NCI-H460 (cell line): ENCODE data around the gene INPP4A. TPM values are rescaled to one million over a fixed set of nuclear protein-coding genes. Genes with fewer than 3 reads are reported as not detected.

Experiments
- DNase-seq: peaks from one replicate; pipeline ENCODE4 v3.0.0-alpha.2; 2016; ENCODE audit warnings: low read depth; ENCODE audit errors: extremely low read depth
- total RNA-seq: library from RNA; depleted of rRNA; stranded (reverse); fragments of >200 nt; shearing (Covaris generic); gene quantifications from 2 replicates; pipeline ENCODE4 v1.2.3, GENCODE V29; 2014

The INPP4A gene
- total RNA-seq, 1 experiment from 2014 or later: 16.7 TPM

GRCh38 chr2:98556344-98557033, 111.8 kb downstream of the INPP4A start:
- no peak for DNase-seq

GRCh38 chr2:98558852-98559530, 114.3 kb downstream of the INPP4A start:
- no peak for DNase-seq

GRCh38 chr2:98559581-98559980, 114.9 kb downstream of the INPP4A start:
- DNase-seq: no peak

- DNase-seq: peak; percentile 69
Observed at GRCh38 chr2:98560256-98560771, 115.7 kb downstream of the INPP4A start.

GRCh38 chr2:98561018-98561417, 116.4 kb downstream of the INPP4A start:
- no peak for DNase-seq

GRCh38 chr2:98561902-98562695, 117.4 kb downstream of the INPP4A start:
- no peak for DNase-seq

GRCh38 chr2:98563394-98563793, 118.7 kb downstream of the INPP4A start:
- no peak for DNase-seq

GRCh38 chr2:98564541-98565132, 120.0 kb downstream of the INPP4A start:
- DNase-seq: no peak

- no peak for DNase-seq
Observed at GRCh38 chr2:98565286-98565860, 120.7 kb downstream of the INPP4A start.

- DNase-seq: no peak
Observed at GRCh38 chr2:98565941-98566340, 121.3 kb downstream of the INPP4A start.

GRCh38 chr2:98568161-98568956, 123.7 kb downstream of the INPP4A start:
- no peak for DNase-seq

- DNase-seq: peak; percentile 15
Observed at GRCh38 chr2:98569197-98569793, 124.6 kb downstream of the INPP4A start.

- no peak for DNase-seq
Observed at GRCh38 chr2:98569915-98570314, 125.3 kb downstream of the INPP4A start.

- DNase-seq: no peak
Observed at GRCh38 chr2:98570356-98570755, 125.7 kb downstream of the INPP4A start.

GRCh38 chr2:98571121-98571701, 126.6 kb downstream of the INPP4A start:
- no peak for DNase-seq

- no peak for DNase-seq
Observed at GRCh38 chr2:98571796-98572195, 127.1 kb downstream of the INPP4A start.

- DNase-seq: no peak
Observed at GRCh38 chr2:98572211-98572610, 127.6 kb downstream of the INPP4A start.

- DNase-seq: no peak
Observed at GRCh38 chr2:98572676-98573075, 128.0 kb downstream of the INPP4A start.

GRCh38 chr2:98573426-98573825, 128.8 kb downstream of the INPP4A start:
- no peak for DNase-seq
